GM12801 (cell line): ENCODE results near the gene EHMT1.

Experiments
- CTCF ChIP-seq: IDR thresholded peaks from one replicate; pipeline ENCODE4 v1.5.1; 2011; ENCODE audit warnings: control low read depth; ENCODE audit not compliant: insufficient read length; ENCODE audit errors: extremely low read depth

The EHMT1 gene

GRCh38 chr9:137649553-137649952 is 30.7 kb downstream of the EHMT1 start:
- no peak for TF ChIP-seq CTCF

- TF ChIP-seq CTCF = no peak
Observed at GRCh38 chr9:137650259-137650658, 31.5 kb downstream of the EHMT1 start.

GRCh38 chr9:137650779-137651178 is 32.0 kb downstream of the EHMT1 start:
- TF ChIP-seq CTCF = no peak

GRCh38 chr9:137656416-137656815 is 37.6 kb downstream of the EHMT1 start:
- TF ChIP-seq CTCF = no peak

- TF ChIP-seq CTCF = no peak
Observed at GRCh38 chr9:137657606-137658005, 38.8 kb downstream of the EHMT1 start.

- TF ChIP-seq CTCF = no peak
Observed at GRCh38 chr9:137658781-137659180, 40.0 kb downstream of the EHMT1 start.

GRCh38 chr9:137660144-137660543 is 41.3 kb downstream of the EHMT1 start:
- no peak for TF ChIP-seq CTCF

GRCh38 chr9:137663584-137663983 is 44.8 kb downstream of the EHMT1 start:
- TF ChIP-seq CTCF = no peak
